SK-N-SH (cell line): ENCODE measurements around the gene OBSCN. TPM values are rescaled to one million over a fixed set of nuclear protein-coding genes. Genes with fewer than 3 reads are reported as not detected.
A peak's percentile ranks its signal among the peaks of the same experiment; 100 is the strongest.
"Not testable (repeated sequence)": the region's sequence is repeated elsewhere in the genome, so short reads cannot be mapped to it uniquely, and the experiment has no call there.

ENCODE experiments used
- CTCF ChIA-PET: fragments of 300-600, 350-600 bp; formaldehyde crosslinking; extraction: SDS; loops from one replicate; lab custom pipeline; 2021; lab: Yijun Ruan, JAX
- POLR2A ChIA-PET: fragments of 350-600 bp; sonication (Branson Sonifier 250); formaldehyde crosslinking; extraction: SDS; loops from one replicate; lab custom pipeline; 2020; ENCODE audit warnings: antibody characterized with exemption, inconsistent platforms; lab: Yijun Ruan, JAX
- DNase-seq: peaks from one replicate; pipeline ENCODE4 v3.0.0; 2012
- H2AFZ ChIP-seq: fragments of 200-600 bp; sonication (generic); 2 replicates; pipeline ENCODE4 v1.8.1; 2016; ENCODE audit warnings: antibody characterized with exemption, mild to moderate bottlenecking, low read depth
- H3F3A ChIP-seq: fragments of 200-600 bp; sonication (generic); replicated peaks from 2 replicates; pipeline ENCODE3; 2016; ENCODE audit warnings: antibody characterized with exemption, mild to moderate bottlenecking; ENCODE audit not compliant: insufficient read depth
- H3K27ac ChIP-seq, 2 experiments: fragments of 200-500 bp in 1 of 2; fragments of 200-600 bp in 1 of 2; sonication (Bioruptor generic) in 1 of 2; sonication (generic), shearing (Covaris generic) in 1 of 2; 2 replicates each; pipeline versions ENCODE4 v1.5.1 to v1.6.1; 2014 to 2016; ENCODE audit warnings: low read depth in 2 of 2, inconsistent platforms in 1 of 2, low read length in 1 of 2, mild to moderate bottlenecking in 1 of 2, mixed read lengths in 1 of 2
- H3K27me3 ChIP-seq: fragments of 200-600 bp; sonication (generic), shearing (Covaris generic); 2 replicates; pipeline ENCODE4 v1.6.1; 2016; ENCODE audit warnings: mixed run types; ENCODE audit not compliant: insufficient read depth
- H3K36me3 ChIP-seq, 2 experiments: fragments of 200-500 bp in 1 of 2; fragments of 200-600 bp in 1 of 2; sonication (Bioruptor generic) in 1 of 2; sonication (generic) in 1 of 2; replicated peaks in 1 of 2; 2 replicates each; pipeline versions ENCODE3 to v1.5.1; 2014 to 2016; ENCODE audit warnings: low read length in 1 of 2, mild to moderate bottlenecking in 1 of 2; ENCODE audit not compliant: insufficient read depth in 2 of 2, control insufficient read depth in 1 of 2
- H3K4me1 ChIP-seq, 2 experiments: fragments of 200-500 bp in 1 of 2; fragments of 200-600 bp in 1 of 2; sonication (Bioruptor generic) in 1 of 2; sonication (generic), shearing (Covaris generic) in 1 of 2; 2 replicates each; pipeline versions ENCODE4 v1.5.1 to v1.6.1; 2014 to 2016; ENCODE audit warnings: low read depth in 1 of 2, low read length in 1 of 2, mixed run types in 1 of 2; ENCODE audit not compliant: insufficient read depth in 2 of 2, control insufficient read depth in 1 of 2
- H3K4me2 ChIP-seq: fragments of 200-600 bp; sonication (generic), shearing (Covaris generic); 2 replicates; pipeline ENCODE4 v1.6.1; 2017; ENCODE audit warnings: mixed run types
- H3K4me3 ChIP-seq, 2 experiments: fragments of 200-500 bp in 1 of 2; fragments of 200-600 bp in 1 of 2; sonication (Bioruptor generic) in 1 of 2; sonication (generic), shearing (Covaris generic) in 1 of 2; 2 replicates each; pipeline versions ENCODE4 v1.5.1 to v1.8.1; 2014 to 2016; ENCODE audit warnings: low read depth in 2 of 2, inconsistent platforms in 1 of 2, low read length in 1 of 2, mild to moderate bottlenecking in 1 of 2, mixed read lengths in 1 of 2, moderate library complexity in 1 of 2
- H3K79me2 ChIP-seq: fragments of 200-600 bp; sonication (generic); 2 replicates; pipeline ENCODE4 v1.8.1; 2017; ENCODE audit warnings: mild to moderate bottlenecking; ENCODE audit not compliant: insufficient read depth
- H3K9ac ChIP-seq: fragments of 200-600 bp; sonication (generic); 2 replicates; pipeline ENCODE4 v1.6.1; 2017; ENCODE audit warnings: mixed run types
- H3K9me2 ChIP-seq: fragments of 200-600 bp; sonication (generic); 2 replicates; pipeline ENCODE4 v1.6.1; 2017; ENCODE audit warnings: mixed run types
- H3K9me3 ChIP-seq: fragments of 200-600 bp; sonication (generic); 2 replicates; pipeline ENCODE4 v1.6.1; 2017; ENCODE audit warnings: mixed run types, mild to moderate bottlenecking, moderate library complexity
- H4K20me1 ChIP-seq: fragments of 200-600 bp; sonication (generic); 2 replicates; pipeline ENCODE4 v1.6.1; 2017; ENCODE audit warnings: mild to moderate bottlenecking, mixed run types; ENCODE audit not compliant: insufficient read depth
- CHD2 ChIP-seq: fragments of 150-350 bp; IDR thresholded peaks from 2 replicates; pipeline ENCODE4 v1.6.1; 2018; ENCODE audit warnings: low read length; ENCODE audit not compliant: partially characterized antibody
- EZH2phosphoT487 ChIP-seq: fragments of 200-600 bp; sonication (generic); IDR thresholded peaks from 2 replicates; pipeline ENCODE4 v1.6.1; 2017; ENCODE audit warnings: low read depth, mixed run types, mild to moderate bottlenecking, antibody characterized with exemption, moderate library complexity, borderline replicate concordance
- GABPA ChIP-seq: IDR thresholded peaks from 2 replicates; pipeline ENCODE4 v1.4.0; 2012; ENCODE audit warnings: low read depth, mild to moderate bottlenecking
- JUND ChIP-seq: IDR thresholded peaks from 2 replicates; pipeline ENCODE4 v1.4.0; 2012
- MEF2A ChIP-seq: IDR thresholded peaks from 2 replicates; pipeline ENCODE4 v1.4.0; 2012; ENCODE audit warnings: low read depth, borderline replicate concordance
- MXI1 ChIP-seq: IDR thresholded peaks from 2 replicates; pipeline ENCODE4 v1.6.1; 2012; ENCODE audit warnings: mild to moderate bottlenecking, low read depth, low read length, improper control_type of control experiment
- POLR2AphosphoS5 ChIP-seq: IDR thresholded peaks from 2 replicates; pipeline ENCODE4 v1.6.1; 2012; ENCODE audit warnings: low read depth, low read length
- RCOR1 ChIP-seq: fragments of 150-350 bp; IDR thresholded peaks from 2 replicates; pipeline ENCODE4 v1.6.1; 2017; ENCODE audit warnings: antibody characterized with exemption, low read length
- RXRA ChIP-seq: IDR thresholded peaks from 2 replicates; pipeline ENCODE4 v1.4.0; 2012; ENCODE audit warnings: low read depth, mild to moderate bottlenecking, borderline replicate concordance
- SMC3 ChIP-seq: IDR thresholded peaks from 2 replicates; pipeline ENCODE4 v1.6.1; 2012; ENCODE audit warnings: low read depth, low read length, improper control_type of control experiment
- ZBTB33 ChIP-seq: IDR thresholded peaks from 2 replicates; pipeline ENCODE4 v1.4.0; 2012; ENCODE audit warnings: low read depth, borderline replicate concordance
- WGBS: methylation state at CpG from one replicate; pipeline ENCODE4 v1.1.6; 2017; ENCODE audit warnings: low lambda C conversion rate; 5-methylcytosine and 5-hydroxymethylcytosine counted together
- polyA plus RNA-seq, 3 experiments: library from polyadenylated mRNA; depleted of rRNA; stranded (reverse); fragments of >200 nt; gene quantifications; 2 replicates each; pipeline ENCODE4 v1.2.3, GENCODE V29; 2012
- TF ChIP-seq, protein P1 (sequence below): IDR thresholded peaks from 2 replicates; pipeline ENCODE4 v1.4.0; 2012; ENCODE audit warnings: low read depth
- TF ChIP-seq, protein P2 (sequence below): fragments of 200-600 bp; sonication (generic); IDR thresholded peaks from 2 replicates; pipeline ENCODE4 v1.6.1; 2017; ENCODE audit warnings: antibody characterized with exemption, mild to moderate bottlenecking, moderate library complexity

The OBSCN gene
- polyA plus RNA-seq, 1 of the 3 experiments (the other 2 are of a cell fraction) = 4.0 TPM

- CTCF ChIA-PET = interaction anchor here (0.9 to 1.3 kb wide), 2 partner anchors 12 to 96 kb away, joined by 5 to 6 read pairs; no protein-coding TSS in a partner anchor
- Histone ChIP-seq H3K9ac (no peak overlapping the region), H3K4me2 (no peak overlapping the region), H3K27me3 (no peaks in the 10 kb centered on the region), H3K9me3 (no peaks in the 10 kb centered on the region), H3K9me2 (no peaks in the 10 kb centered on the region), H2AFZ (no peak overlapping the region), H3K79me2 (no peaks in the 10 kb centered on the region), H3K4me3 (no peak overlapping the region), H3K4me1 (no peaks in the 10 kb centered on the region), H3F3A (no peaks in the 10 kb centered on the region), H3K36me3 (peaks cover 0 to 3% of the 10 kb centered on the region in 2 experiments), H3K27ac (no peak overlapping the region), H4K20me1 (no peaks in the 10 kb centered on the region)
- TF ChIP-seq SMC3 = no peak
- no peak for TF ChIP-seq MEF2A
- no peak for TF ChIP-seq EZH2phosphoT487
- TF ChIP-seq RCOR1 = no peak
- no peak for TF ChIP-seq RXRA
- no peak for TF ChIP-seq ZBTB33
- TF ChIP-seq POLR2AphosphoS5 = no peak
- TF ChIP-seq, protein P1, sequence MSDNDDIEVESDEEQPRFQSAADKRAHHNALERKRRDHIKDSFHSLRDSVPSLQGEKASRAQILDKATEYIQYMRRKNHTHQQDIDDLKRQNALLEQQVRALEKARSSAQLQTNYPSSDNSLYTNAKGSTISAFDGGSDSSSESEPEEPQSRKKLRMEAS = no peak
- no peak for TF ChIP-seq MXI1
- DNase-seq = no peak
- 85% methylated on average over 7 of the region's 7 CpGs for WGBS
- POLR2A ChIA-PET = no interaction called here
These were observed 18.5 kb downstream of the OBSCN start for GRCh38 chr1:228226141-228226874.

GRCh38 chr1:228226956-228227791 is 19.3 kb downstream of the OBSCN start:
- no peaks in the 10 kb centered on the region for H4K20me1 ChIP-seq
- H3K4me3 ChIP-seq = no peak overlapping the region
- TF ChIP-seq GABPA = no peak
- TF ChIP-seq POLR2AphosphoS5 = no peak
- TF ChIP-seq JUND = no peak
- TF ChIP-seq CHD2 = no peak
- TF ChIP-seq, protein P2, sequence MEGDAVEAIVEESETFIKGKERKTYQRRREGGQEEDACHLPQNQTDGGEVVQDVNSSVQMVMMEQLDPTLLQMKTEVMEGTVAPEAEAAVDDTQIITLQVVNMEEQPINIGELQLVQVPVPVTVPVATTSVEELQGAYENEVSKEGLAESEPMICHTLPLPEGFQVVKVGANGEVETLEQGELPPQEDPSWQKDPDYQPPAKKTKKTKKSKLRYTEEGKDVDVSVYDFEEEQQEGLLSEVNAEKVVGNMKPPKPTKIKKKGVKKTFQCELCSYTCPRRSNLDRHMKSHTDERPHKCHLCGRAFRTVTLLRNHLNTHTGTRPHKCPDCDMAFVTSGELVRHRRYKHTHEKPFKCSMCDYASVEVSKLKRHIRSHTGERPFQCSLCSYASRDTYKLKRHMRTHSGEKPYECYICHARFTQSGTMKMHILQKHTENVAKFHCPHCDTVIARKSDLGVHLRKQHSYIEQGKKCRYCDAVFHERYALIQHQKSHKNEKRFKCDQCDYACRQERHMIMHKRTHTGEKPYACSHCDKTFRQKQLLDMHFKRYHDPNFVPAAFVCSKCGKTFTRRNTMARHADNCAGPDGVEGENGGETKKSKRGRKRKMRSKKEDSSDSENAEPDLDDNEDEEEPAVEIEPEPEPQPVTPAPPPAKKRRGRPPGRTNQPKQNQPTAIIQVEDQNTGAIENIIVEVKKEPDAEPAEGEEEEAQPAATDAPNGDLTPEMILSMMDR = peak; percentile 17; the same call in 1 of the 2 replicates
- H2AFZ ChIP-seq = no peak overlapping the region
- H3K9me3 ChIP-seq = no peaks in the 10 kb centered on the region
- H3K79me2 ChIP-seq = no peaks in the 10 kb centered on the region
- no peak overlapping the region for H3K27ac ChIP-seq
- no peaks in the 10 kb centered on the region for H3F3A ChIP-seq
- no peaks in the 10 kb centered on the region for H3K9me2 ChIP-seq
- no peak overlapping the region for H3K4me2 ChIP-seq
- 68% methylated on average over 9 of the region's 10 CpGs for WGBS
- DNase-seq = no peak
- ChIA-PET POLR2A (interaction anchor here (0.6 kb wide), 1 partner anchor 10 kb away, joined by 3 read pairs; no protein-coding TSS in a partner anchor), CTCF (interaction anchor here (0.9 kb wide), 1 partner anchor 13 kb away, joined by 6 read pairs; no protein-coding TSS in a partner anchor)
- H3K4me1 ChIP-seq = no peaks in the 10 kb centered on the region
- no peak overlapping the region for H3K9ac ChIP-seq
- peaks cover 0 to 7% of the 10 kb centered on the region in 2 experiments for H3K36me3 ChIP-seq
- no peaks in the 10 kb centered on the region for H3K27me3 ChIP-seq

GRCh38 chr1:228228147-228228546 is 20.3 kb downstream of the OBSCN start:
- DNase-seq, H3K4me2 ChIP-seq, H3K9me2 ChIP-seq, H3F3A ChIP-seq, POLR2A ChIA-PET, H3K36me3 ChIP-seq, H3K27me3 ChIP-seq, H3K9me3 ChIP-seq, H2AFZ ChIP-seq, H3K79me2 ChIP-seq, CTCF ChIA-PET, H3K4me1 ChIP-seq, H4K20me1 ChIP-seq, H3K9ac ChIP-seq, H3K4me3 ChIP-seq: not testable (repeated sequence)
- 91% methylated on average over 5 of the region's 5 CpGs for WGBS
- H3K27ac ChIP-seq = peak overlapping the region in 1 of 2 experiments; percentile 19; a peak in 1 of 4 replicates
